Hepatocyte (in vitro differentiated cells): Measurements from ENCODE around the gene SMARCD2. TPM values are rescaled to one million over a fixed set of nuclear protein-coding genes. Genes with fewer than 3 reads are reported as not detected.

Experiments used
- DNase-seq: peaks from one replicate; pipeline ENCODE4 v3.0.0-alpha.2; 2016; ENCODE audit warnings: low spot score
- H2AFZ ChIP-seq: fragments of 200-600 bp; sonication (generic); 2 replicates; pipeline ENCODE4 v1.6.0; 2016; ENCODE audit warnings: antibody characterized with exemption, mild to moderate bottlenecking
- H3K27ac ChIP-seq: fragments of 200-600 bp; sonication (generic); 2 replicates; pipeline ENCODE4 v1.5.1; 2016; ENCODE audit warnings: mild to moderate bottlenecking
- H3K27me3 ChIP-seq: fragments of 200-600 bp; sonication (generic); 2 replicates; pipeline ENCODE4 v1.6.1; 2016
- H3K36me3 ChIP-seq: fragments of 200-600 bp; sonication (generic); replicated peaks from 2 replicates; pipeline ENCODE4 v1.5.1; 2016; ENCODE audit warnings: low read depth; ENCODE audit not compliant: insufficient read depth
- H3K4me1 ChIP-seq: fragments of 200-600 bp; sonication (generic); 2 replicates; pipeline ENCODE4 v1.5.1; 2016; ENCODE audit warnings: mild to moderate bottlenecking, moderate library complexity; ENCODE audit not compliant: insufficient read depth
- H3K4me2 ChIP-seq: fragments of 200-600 bp; sonication (generic); 2 replicates; pipeline ENCODE4 v1.6.0; 2016
- H3K4me3 ChIP-seq: fragments of 200-600 bp; sonication (generic); 2 replicates; pipeline ENCODE4 v1.5.1; 2016; ENCODE audit warnings: mild to moderate bottlenecking
- H3K79me2 ChIP-seq: fragments of 200-600 bp; sonication (generic); 2 replicates; pipeline ENCODE4 v1.6.0; 2017; ENCODE audit warnings: mild to moderate bottlenecking
- H3K9me2 ChIP-seq: fragments of 200-600 bp; sonication (generic); replicated peaks from 2 replicates; pipeline ENCODE4 v1.6.0; 2017; ENCODE audit warnings: mild to moderate bottlenecking; ENCODE audit not compliant: insufficient read depth
- H3K9me3 ChIP-seq: fragments of 200-600 bp; sonication (generic); 2 replicates; pipeline ENCODE4 v1.5.1; 2016; ENCODE audit warnings: low read depth, mild to moderate bottlenecking
- H4K20me1 ChIP-seq: fragments of 200-600 bp; sonication (generic); 2 replicates; pipeline ENCODE4 v1.6.0; 2016; ENCODE audit warnings: mild to moderate bottlenecking; ENCODE audit not compliant: insufficient read depth, poor library complexity, severe bottlenecking
- EZH2 ChIP-seq: fragments of 200-600 bp; sonication (generic); IDR thresholded peaks from 2 replicates; pipeline ENCODE4 v1.6.1; 2016; ENCODE audit warnings: antibody characterized with exemption, mild to moderate bottlenecking, borderline replicate concordance
- EZH2phosphoT487 ChIP-seq: fragments of 200-600 bp; sonication (generic); IDR thresholded peaks from one replicate; pipeline ENCODE4 v1.6.1; 2018; ENCODE audit warnings: antibody characterized with exemption, mild to moderate bottlenecking, low read depth, moderate library complexity; ENCODE audit not compliant: unreplicated experiment, severe bottlenecking
- WGBS: methylation state at CpG from one replicate; pipeline ENCODE4 v1.1.6; 2016; ENCODE audit warnings: low lambda C conversion rate; ENCODE audit errors: missing lambda C conversion rate; 5-methylcytosine and 5-hydroxymethylcytosine counted together
- polyA plus RNA-seq: library from polyadenylated mRNA; unstranded; fragments of >200 nt; fragmentation: Nextera tagmentation; extraction: Ambion mirVana; gene quantifications from 2 replicates; pipeline ENCODE4 v1.2.1, GENCODE V29; 2016
- total RNA-seq: library from RNA; depleted of rRNA; stranded (reverse); fragments of >200 nt; gene quantifications from 2 replicates; pipeline ENCODE4 v1.2.3, GENCODE V29; 2014
- TF ChIP-seq, protein P1 (sequence below): fragments of 200-600 bp; sonication (generic); IDR thresholded peaks from 2 replicates; pipeline ENCODE4 v1.5.1; 2016; ENCODE audit warnings: antibody characterized with exemption, mild to moderate bottlenecking; ENCODE audit not compliant: poor library complexity

SMARCD2 gene
- total and polyA plus RNA-seq, 2 experiments from 2014 or later, result 52.9 to 65.7 TPM

GRCh38 chr17:63833741-63834373, 8.6 kb downstream of the SMARCD2 start:
- Histone ChIP-seq H3K27ac (no peak overlapping the region), H3K9me3 (no peaks in the 10 kb centered on the region), H3K79me2 (peaks cover 47% of the 10 kb centered on the region), H3K36me3 (peaks cover 4% of the 10 kb centered on the region), H3K4me1 (peaks cover 14% of the 10 kb centered on the region), H3K4me2 (no peak overlapping the region), H3K9me2 (no peaks in the 10 kb centered on the region), H3K27me3 (no peaks in the 10 kb centered on the region), H2AFZ (no peak overlapping the region), H4K20me1 (peaks cover 10% of the 10 kb centered on the region), H3K4me3 (no peak overlapping the region)
- 96% methylated on average over 15 of the region's 15 CpGs for WGBS
- no peak for DNase-seq
- TF ChIP-seq EZH2phosphoT487, result no peak
- TF ChIP-seq, protein P1, sequence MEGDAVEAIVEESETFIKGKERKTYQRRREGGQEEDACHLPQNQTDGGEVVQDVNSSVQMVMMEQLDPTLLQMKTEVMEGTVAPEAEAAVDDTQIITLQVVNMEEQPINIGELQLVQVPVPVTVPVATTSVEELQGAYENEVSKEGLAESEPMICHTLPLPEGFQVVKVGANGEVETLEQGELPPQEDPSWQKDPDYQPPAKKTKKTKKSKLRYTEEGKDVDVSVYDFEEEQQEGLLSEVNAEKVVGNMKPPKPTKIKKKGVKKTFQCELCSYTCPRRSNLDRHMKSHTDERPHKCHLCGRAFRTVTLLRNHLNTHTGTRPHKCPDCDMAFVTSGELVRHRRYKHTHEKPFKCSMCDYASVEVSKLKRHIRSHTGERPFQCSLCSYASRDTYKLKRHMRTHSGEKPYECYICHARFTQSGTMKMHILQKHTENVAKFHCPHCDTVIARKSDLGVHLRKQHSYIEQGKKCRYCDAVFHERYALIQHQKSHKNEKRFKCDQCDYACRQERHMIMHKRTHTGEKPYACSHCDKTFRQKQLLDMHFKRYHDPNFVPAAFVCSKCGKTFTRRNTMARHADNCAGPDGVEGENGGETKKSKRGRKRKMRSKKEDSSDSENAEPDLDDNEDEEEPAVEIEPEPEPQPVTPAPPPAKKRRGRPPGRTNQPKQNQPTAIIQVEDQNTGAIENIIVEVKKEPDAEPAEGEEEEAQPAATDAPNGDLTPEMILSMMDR, result no peak
- no peak for TF ChIP-seq EZH2

DNA sequence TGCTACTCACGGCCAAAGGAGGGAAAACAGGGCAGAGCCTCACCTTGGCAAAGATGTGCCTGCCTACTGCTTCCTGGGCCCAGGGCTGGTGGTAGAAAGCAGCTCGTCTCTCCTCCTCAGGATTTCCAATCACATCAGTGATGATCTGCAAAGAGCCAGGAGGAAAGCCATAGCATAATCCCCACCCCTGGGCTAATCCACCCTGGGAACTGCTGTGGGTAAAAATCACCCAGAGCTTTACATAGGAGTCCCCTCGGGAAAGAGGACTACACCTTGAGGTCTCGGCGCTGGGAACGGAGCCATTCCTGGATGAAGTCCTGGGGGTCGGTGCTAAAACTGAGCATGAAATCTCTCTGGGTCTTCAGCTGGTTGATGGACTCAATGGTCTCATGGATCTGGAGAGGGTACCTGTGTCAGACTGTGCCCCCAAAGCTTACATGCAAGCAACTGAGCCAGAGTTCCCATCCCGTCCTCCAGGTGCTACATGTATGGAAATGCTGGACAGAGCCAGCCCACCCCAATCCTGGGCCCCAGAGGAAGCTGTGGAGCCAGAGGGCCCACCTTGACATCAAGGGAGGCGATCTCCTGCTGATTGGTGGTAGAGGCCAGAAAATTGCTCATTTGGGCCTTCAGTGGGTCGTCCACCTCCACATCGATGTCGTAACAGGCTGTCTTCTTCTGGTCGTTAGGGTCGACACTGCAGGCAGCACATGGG, 9.3 kb downstream of the SMARCD2 start:
- Histone ChIP-seq H3K27me3 (no peaks in the 10 kb centered on the region), H3K79me2 (peaks cover 47% of the 10 kb centered on the region), H3K27ac (no peak overlapping the region), H3K4me3 (no peak overlapping the region), H3K9me3 (no peaks in the 10 kb centered on the region), H3K9me2 (no peaks in the 10 kb centered on the region), H3K36me3 (peaks cover 4% of the 10 kb centered on the region), H3K4me2 (no peak overlapping the region), H4K20me1 (peaks cover 5% of the 10 kb centered on the region), H2AFZ (no peak overlapping the region), H3K4me1 (peaks cover 14% of the 10 kb centered on the region)
- 95% methylated on average over 14 of the region's 14 CpGs for WGBS
- TF ChIP-seq, protein P1, result no peak
- TF ChIP-seq EZH2phosphoT487, result no peak
- no peak for TF ChIP-seq EZH2
- DNase-seq, result no peak

- no peak for TF ChIP-seq EZH2phosphoT487
- TF ChIP-seq, protein P1, result no peak
- no peak for TF ChIP-seq EZH2
- Histone ChIP-seq H3K9me2 (no peaks in the 10 kb centered on the region), H3K4me3 (no peak overlapping the region), H3K36me3 (peaks cover 4% of the 10 kb centered on the region), H3K4me2 (no peak overlapping the region), H4K20me1 (no peaks in the 10 kb centered on the region), H3K79me2 (peaks cover 45% of the 10 kb centered on the region), H3K4me1 (peaks cover 12% of the 10 kb centered on the region), H3K27me3 (no peaks in the 10 kb centered on the region), H3K27ac (no peak overlapping the region), H2AFZ (no peak overlapping the region), H3K9me3 (no peaks in the 10 kb centered on the region)
- no peak for DNase-seq
- 86% methylated on average over 2 of the region's 2 CpGs for WGBS
Measured at GRCh38 chr17:63832455-63832854, 10.0 kb downstream of the SMARCD2 start.
